Activated T-cell treated with anti-CD3 and anti-CD28 coated beads, Interleukin-2, amount 50 U/mL, for 72 hours (primary cell): Measurements from ENCODE around the gene BAIAP2. TPM values are rescaled to one million over a fixed set of nuclear protein-coding genes. Genes with fewer than 3 reads are reported as not detected.

ENCODE experiments used
- ATAC-seq, 2 donors: fragments of 150-1000 bp; cut with Tn5 transposase; replicated peaks in 1 of 2; 2 replicates each; pipeline ENCODE4 v1.10.0; 2021; ENCODE audit warnings: moderate library complexity in 2 of 2, mild to moderate bottlenecking in 1 of 2
- DNase-seq, 2 donors: peaks; one replicate each; pipeline ENCODE4 v3.0.0; 2021 to 2022; ENCODE audit warnings: mixed read lengths in 1 of 2
- H3K27ac Mint-ChIP-seq: one replicate; pipeline ENCODE4 v1.8.0; 2022; ENCODE audit warnings: mild to moderate bottlenecking, moderate library complexity, mixed read lengths
- H3K27me3 Mint-ChIP-seq: one replicate; pipeline ENCODE4 v1.8.0; 2022; ENCODE audit warnings: low read depth, mixed read lengths
- H3K36me3 Mint-ChIP-seq, 2 donors: one replicate each; pipeline ENCODE4 v1.8.0; 2022; ENCODE audit warnings: mixed read lengths in 2 of 2, mild to moderate bottlenecking in 1 of 2; ENCODE audit not compliant: insufficient read depth in 2 of 2
- H3K4me1 Mint-ChIP-seq: one replicate; pipeline ENCODE4 v1.8.0; 2022; ENCODE audit warnings: low read depth, mixed read lengths
- H3K4me3 Mint-ChIP-seq, 2 donors: one replicate each; pipeline ENCODE4 v1.8.0; 2022; ENCODE audit warnings: mild to moderate bottlenecking in 2 of 2, mixed read lengths in 2 of 2, moderate library complexity in 2 of 2
- H3K9me3 Mint-ChIP-seq, 2 donors: one replicate each; pipeline ENCODE4 v1.8.0; 2022; ENCODE audit warnings: mixed read lengths in 2 of 2
- total RNA-seq, 2 donors: library from RNA; stranded (reverse); gene quantifications; one replicate each; pipeline ENCODE4 v1.2.3, GENCODE V29; 2022

Gene BAIAP2
- total RNA-seq, 2 donors from 2014 or later, result 8.7 TPM

DNA sequence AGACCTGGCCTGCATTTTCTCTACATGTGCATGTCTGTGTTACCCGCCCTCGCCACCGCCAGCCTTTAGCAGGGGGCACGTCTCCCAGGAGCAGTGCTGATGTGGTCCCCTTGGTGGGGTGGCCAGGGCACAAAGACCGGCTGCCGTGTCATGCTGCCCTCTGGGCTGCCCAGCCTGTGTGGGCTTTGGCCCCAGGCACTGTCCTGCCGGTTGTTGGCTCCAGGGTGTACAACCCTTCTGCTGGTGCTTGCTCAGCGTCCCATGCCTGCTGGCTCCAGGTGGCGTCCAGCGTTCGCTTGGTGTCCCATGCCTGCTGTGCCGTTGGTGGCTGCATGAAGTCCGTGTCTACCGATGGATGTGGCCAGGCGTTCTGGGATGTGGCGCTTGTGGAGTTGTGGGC, 4.1 kb downstream of the BAIAP2 start:
- Mint-ChIP-seq H3K27me3 (peaks cover 17% of the 10 kb centered on the region), H3K36me3 (no peaks in the 10 kb centered on the region), H3K4me1 (peaks cover 12% of the 10 kb centered on the region), H3K9me3 (no peaks in the 10 kb centered on the region), H3K4me3 (no peak overlapping the region), H3K27ac (no peak overlapping the region)
- ATAC-seq, result no peak
- no peak for DNase-seq

DNA sequence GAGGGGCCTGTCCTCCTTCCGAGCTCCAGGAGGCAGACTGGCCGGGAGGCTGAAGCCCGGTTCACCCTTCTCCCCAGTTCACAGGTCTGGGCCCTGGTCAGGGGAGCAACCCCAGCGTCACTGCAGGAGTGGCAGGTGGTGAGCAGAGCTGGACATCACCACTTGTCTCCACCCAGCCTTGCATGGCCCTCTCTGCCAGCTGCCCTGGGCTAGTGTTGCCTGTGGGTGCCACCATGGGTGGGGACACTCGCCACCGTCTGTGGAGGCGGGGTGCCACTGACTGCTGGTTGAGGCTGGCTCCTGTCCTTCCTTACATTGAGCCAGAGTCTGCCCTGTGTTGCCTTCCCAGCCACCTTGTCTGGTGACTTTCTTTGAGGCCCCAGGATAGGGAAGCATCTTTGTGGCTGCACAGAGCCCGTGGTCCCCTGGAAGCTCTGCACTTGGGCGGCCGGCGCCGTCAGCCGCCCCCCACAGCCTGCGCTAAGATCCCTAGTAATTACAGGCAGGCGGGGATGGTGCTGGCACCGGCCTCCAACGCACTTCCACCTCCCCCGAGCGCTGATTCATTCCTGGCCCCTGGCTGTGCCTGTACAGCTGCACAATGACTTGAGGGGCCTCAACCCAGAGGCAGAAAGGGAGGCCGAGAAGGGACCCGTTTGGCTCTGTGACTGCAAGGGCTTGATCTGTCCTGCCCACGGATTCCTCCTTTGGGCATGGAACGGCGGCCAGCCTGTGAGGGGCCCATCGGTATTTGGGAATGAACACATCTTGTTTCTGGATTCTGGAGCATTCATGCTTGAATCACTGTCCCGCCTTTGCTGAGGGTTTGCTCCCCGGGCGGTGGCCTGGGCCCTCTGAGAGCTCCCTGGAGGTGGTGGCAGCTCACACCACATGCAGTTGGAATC, 5.2 kb downstream of the BAIAP2 start:
- ATAC-seq, result no peak
- H3K27ac Mint-ChIP-seq, result no peak overlapping the region
- peaks cover 10% of the 10 kb centered on the region for H3K4me1 Mint-ChIP-seq
- peaks cover 15% of the 10 kb centered on the region for H3K27me3 Mint-ChIP-seq
- no peak overlapping the region for H3K4me3 Mint-ChIP-seq
- DNase-seq, result no peak
- H3K36me3 Mint-ChIP-seq, result no peaks in the 10 kb centered on the region
- H3K9me3 Mint-ChIP-seq, result no peaks in the 10 kb centered on the region

DNA sequence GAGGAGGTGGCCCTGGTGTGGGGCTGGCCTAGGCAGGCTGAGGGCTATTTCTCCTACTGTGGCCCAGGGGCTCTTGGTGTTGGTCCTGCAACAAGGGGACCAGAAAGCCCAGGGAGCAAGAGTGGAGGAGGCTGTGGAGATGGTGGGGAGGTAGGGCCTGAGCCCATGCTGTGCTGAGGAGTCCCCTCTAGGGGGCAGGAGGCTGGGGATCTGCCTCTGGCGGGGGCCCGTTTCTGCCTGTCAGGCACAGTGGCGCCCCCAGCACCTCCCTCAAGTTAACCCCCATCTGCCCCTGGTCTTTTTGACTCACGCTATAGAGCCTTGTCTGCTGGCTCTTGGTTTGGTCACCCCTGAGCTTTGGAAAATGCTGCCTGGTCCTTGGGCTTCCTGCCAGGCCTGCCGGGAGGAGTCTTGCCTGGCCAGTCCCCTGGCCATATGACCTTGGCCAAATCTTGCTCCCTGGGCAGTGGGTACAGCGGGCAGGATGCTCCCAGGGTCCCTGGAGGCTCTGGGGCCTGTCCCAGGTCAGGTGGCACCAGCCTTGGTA, 5.9 kb downstream of the BAIAP2 start:
- no peak overlapping the region for H3K4me3 Mint-ChIP-seq
- H3K27ac Mint-ChIP-seq, result no peak overlapping the region
- no peaks in the 10 kb centered on the region for H3K9me3 Mint-ChIP-seq
- DNase-seq (peak; percentile 36 to 53), ATAC-seq (peak; percentile 59 to 60)
- H3K36me3 Mint-ChIP-seq, result no peaks in the 10 kb centered on the region
- peaks cover 13% of the 10 kb centered on the region for H3K27me3 Mint-ChIP-seq
- peaks cover 8% of the 10 kb centered on the region for H3K4me1 Mint-ChIP-seq

DNA sequence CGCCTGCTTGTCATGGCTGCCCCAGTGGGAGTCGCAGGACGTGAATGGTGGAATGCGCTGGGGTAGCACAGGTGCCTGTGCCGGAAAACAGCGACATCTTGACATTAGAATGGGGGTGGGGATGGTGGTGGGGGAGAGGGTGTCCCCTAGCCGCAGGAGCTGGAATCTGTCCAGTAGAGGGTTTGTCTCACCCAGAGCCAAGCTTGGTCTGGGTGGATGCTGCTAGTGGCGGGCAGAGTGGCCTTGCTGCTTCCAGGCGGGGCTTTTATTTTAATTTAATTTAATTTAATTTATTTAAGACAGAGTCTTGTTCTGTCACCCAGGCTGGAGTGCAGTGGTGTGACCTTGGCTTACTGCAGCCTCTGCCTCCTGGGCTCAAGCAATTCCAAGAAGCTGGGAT, 7.7 kb downstream of the BAIAP2 start:
- no peaks in the 10 kb centered on the region for H3K9me3 Mint-ChIP-seq
- ATAC-seq, result no peak
- H3K27ac Mint-ChIP-seq, result no peak overlapping the region
- no peaks in the 10 kb centered on the region for H3K36me3 Mint-ChIP-seq
- no peak for DNase-seq
- H3K4me1 Mint-ChIP-seq, result no peaks in the 10 kb centered on the region
- no peak overlapping the region for H3K4me3 Mint-ChIP-seq
- H3K27me3 Mint-ChIP-seq, result no peaks in the 10 kb centered on the region

DNA sequence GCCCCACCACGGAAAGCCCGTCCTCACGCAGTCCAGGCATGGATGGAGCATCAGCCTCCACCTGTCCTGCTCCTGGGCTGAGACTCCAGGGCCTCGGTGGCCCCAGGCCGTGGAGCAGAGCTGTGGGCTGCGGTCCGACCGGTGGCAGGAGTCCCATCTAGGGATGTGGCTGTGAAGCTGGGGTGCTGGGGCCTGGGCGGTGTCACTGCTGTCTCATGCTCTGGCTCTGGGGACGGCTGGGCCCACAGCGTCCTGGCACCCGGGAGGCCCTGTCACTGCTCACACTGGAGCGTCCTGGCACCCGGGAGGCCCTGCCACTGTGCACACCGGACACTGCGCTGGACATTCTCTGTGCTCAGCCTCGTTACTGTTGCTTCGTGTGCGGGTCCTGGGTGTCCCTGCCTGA, 8.4 kb downstream of the BAIAP2 start:
- Mint-ChIP-seq H3K27me3 (no peaks in the 10 kb centered on the region), H3K36me3 (no peaks in the 10 kb centered on the region), H3K27ac (no peak overlapping the region), H3K4me1 (no peaks in the 10 kb centered on the region), H3K9me3 (no peaks in the 10 kb centered on the region), H3K4me3 (no peak overlapping the region)
- DNase-seq (no peak), ATAC-seq (no peak)

DNA sequence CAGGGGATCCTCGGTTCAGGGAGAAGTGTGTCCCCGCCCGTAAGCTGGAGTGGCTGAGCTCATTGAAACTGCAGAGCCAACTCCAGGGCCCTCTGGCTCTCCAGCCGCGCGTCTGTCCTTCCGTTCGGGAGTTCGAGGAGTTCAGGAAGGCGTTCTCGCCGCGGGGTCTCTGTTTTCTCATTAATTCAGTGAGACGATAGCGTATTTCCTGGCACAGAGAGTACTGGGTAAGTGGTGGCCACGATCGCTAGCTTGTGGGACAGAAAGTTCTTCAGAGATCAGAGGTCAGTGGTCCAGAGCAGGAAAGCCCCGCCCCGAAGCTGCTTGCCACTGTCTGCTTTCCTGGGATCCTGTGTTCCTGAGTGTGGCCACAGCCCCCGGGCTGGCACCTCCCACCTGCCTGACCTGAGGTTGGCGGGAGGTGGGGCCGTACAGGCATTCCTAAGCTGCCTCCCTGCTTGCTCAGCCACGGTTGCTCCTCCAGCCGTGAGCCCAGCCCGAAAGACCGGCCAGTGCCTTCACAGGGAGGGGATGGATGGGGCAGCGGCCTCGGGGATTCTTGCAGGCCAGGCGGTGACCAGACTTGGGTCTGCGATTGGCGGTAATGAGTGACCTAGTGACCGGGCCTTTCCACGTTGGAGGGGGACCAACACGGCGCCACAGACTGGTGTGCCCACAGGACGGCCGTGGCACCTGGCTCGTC, 8.9 kb downstream of the BAIAP2 start:
- no peak overlapping the region for H3K27ac Mint-ChIP-seq
- no peaks in the 10 kb centered on the region for H3K36me3 Mint-ChIP-seq
- ATAC-seq, result no peak
- no peaks in the 10 kb centered on the region for H3K27me3 Mint-ChIP-seq
- no peak overlapping the region for H3K4me3 Mint-ChIP-seq
- no peak for DNase-seq
- H3K9me3 Mint-ChIP-seq, result no peaks in the 10 kb centered on the region
- H3K4me1 Mint-ChIP-seq, result peaks cover under 1% of the 10 kb centered on the region

DNA sequence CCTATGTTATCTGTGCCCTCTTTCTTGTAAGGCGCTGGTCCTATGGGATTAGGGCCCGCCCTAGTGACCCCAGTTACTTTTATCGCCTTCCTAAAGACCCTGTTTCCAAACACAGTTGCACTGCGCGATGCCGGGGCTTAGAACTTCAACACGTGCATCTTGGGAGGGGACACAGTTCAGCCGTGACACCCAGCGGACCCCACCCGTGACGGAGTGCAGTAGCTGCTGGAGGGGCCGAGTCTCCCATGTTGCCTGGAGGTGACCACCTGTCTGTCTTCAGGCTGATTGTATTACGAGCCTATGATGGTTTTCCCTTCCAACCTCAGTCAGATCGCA, 9.4 kb downstream of the BAIAP2 start:
- H3K36me3 Mint-ChIP-seq, result no peaks in the 10 kb centered on the region
- no peak overlapping the region for H3K4me3 Mint-ChIP-seq
- no peaks in the 10 kb centered on the region for H3K9me3 Mint-ChIP-seq
- DNase-seq (no peak), ATAC-seq (no peak)
- H3K27ac Mint-ChIP-seq, result no peak overlapping the region
- peaks cover 5% of the 10 kb centered on the region for H3K4me1 Mint-ChIP-seq
- H3K27me3 Mint-ChIP-seq, result no peaks in the 10 kb centered on the region

DNA sequence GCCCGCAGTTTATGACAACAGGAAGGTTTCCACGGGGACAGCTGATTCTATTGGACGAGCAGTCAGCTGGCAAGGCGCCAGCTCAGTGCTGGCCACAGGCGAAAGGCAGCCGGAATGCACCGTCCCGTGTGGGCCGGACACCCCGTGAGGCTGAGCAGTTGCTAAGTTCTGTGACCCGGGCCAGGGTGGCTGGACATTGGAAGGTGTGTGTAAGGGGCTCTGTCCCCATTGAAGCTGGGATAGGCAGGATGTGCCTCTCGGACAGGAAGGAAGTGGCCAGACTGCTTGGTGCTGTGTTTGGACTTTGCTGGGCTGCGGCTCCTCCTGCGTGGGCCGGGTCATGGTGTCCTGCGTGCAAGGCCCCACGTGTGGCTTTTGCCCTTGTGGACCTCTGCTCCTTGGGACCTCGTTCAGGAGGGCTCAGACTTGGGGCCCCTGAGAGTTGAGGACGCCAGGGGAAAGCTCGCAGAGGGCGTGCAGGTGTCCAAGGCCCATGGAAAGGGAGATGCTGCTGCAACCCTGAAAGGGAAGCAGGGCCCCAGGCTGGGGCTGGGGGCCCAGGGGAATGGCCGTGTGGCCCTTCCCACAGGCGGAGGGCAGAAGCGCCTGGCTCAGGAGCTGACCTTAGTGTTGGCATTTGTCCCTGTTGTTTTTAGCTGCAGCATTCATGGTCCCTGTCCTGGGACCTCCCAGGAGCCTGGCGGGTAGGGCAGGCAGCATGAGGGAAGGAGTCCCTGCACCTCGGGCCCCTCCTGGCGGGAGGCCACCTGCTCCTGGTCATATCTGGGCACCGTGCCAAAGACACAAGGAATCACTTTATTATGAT, 10.0 kb downstream of the BAIAP2 start:
- H3K27ac Mint-ChIP-seq, result no peak overlapping the region
- no peaks in the 10 kb centered on the region for H3K36me3 Mint-ChIP-seq
- no peaks in the 10 kb centered on the region for H3K27me3 Mint-ChIP-seq
- no peak for DNase-seq
- ATAC-seq, result no peak
- peaks cover 11% of the 10 kb centered on the region for H3K4me1 Mint-ChIP-seq
- no peak overlapping the region for H3K4me3 Mint-ChIP-seq
- H3K9me3 Mint-ChIP-seq, result no peaks in the 10 kb centered on the region

DNA sequence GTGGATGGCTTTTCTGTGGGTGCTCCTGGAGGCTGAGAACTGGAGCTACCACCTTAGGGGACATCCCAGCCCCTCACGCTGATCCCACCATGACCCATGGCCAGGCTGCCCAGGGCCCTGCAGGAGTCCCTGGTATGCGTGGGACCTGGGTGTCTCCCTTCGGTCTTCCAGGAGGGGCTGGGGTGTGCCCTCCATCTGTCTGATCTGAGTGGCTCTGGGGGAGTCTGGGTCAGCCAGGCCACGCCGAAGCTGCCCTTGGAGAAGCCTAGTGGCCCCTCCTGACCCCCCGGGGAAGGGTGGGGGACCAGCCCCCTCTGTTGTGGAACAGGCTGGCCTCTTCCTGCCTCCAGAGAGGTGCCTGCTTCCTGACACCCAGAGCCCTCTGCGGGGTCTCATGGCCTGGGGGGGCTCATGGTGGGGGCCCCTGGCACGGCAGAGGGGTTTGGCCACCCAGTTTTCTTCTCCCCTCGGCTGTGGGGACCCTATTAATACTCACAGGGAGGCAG, 10.7 kb downstream of the BAIAP2 start:
- no peak for DNase-seq
- Mint-ChIP-seq H3K4me3 (no peak overlapping the region), H3K9me3 (no peaks in the 10 kb centered on the region), H3K27me3 (no peaks in the 10 kb centered on the region), H3K4me1 (peaks cover 12% of the 10 kb centered on the region), H3K27ac (no peak overlapping the region), H3K36me3 (no peaks in the 10 kb centered on the region)
- ATAC-seq, result no peak

DNA sequence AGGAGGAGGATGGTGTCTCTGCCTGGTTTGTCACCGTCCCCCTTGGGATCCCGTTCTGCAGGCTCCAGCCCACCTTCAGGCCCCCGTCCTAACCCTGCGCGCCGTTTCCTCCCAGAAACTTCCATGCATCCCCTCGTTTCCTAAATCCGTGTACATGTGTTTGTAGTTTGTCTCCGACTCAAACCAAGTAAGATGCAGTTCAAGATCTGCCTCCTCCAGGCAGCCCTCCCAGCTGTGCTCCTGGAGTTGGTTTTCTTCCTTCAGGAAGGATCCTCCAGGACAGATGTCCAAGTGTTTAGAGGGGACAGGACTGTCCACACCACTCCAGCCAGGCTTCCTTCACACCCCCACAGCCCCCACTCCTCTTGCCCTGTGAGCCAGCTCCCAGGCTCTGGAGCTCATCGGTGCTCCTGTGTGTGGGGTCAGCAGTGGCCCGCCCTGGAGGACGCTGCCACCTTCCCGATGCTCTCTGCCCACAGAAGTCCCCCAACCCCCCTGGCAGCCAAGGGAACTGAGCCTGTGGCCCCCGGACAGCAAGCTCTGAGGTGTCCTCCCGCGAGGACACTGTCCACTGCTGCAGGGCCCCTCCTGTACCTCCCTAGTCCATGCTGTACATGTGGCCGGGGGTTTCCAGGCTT, 11.3 kb downstream of the BAIAP2 start:
- ATAC-seq (no peak), DNase-seq (no peak)
- Mint-ChIP-seq H3K9me3 (no peaks in the 10 kb centered on the region), H3K4me1 (peaks cover 12% of the 10 kb centered on the region), H3K4me3 (no peak overlapping the region), H3K36me3 (no peaks in the 10 kb centered on the region), H3K27me3 (no peaks in the 10 kb centered on the region), H3K27ac (no peak overlapping the region)

DNA sequence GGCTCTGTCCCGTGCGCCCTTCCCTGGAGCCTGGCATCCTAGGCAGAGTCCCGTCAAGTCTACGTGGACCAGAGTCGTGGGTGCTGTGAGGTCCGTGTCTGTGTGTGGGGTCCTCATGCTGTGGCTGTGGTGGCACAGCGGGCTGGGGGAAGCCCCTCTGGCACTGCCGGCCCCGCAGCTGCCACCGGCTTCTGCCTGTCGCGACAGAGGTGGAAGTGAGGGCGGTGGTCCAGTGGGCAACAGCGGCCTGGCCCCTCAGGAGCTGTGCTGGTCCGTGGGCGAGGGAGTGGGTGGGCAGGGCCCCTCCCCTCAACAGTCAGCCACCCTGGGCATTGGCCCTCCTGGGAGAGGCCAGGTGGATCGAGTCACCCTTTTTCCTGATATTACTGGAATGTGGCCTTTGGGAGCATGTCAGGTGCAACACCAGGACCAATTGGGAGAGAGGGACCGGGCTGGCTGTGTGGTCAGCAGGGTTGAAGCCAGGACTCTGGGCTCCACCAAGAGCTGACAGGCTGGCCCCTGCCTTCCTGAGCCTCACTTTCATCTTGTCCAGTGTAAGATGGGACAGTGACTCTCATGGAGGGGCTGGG, 11.9 kb downstream of the BAIAP2 start:
- ATAC-seq (no peak), DNase-seq (no peak)
- Mint-ChIP-seq H3K27me3 (no peaks in the 10 kb centered on the region), H3K9me3 (no peaks in the 10 kb centered on the region), H3K4me1 (peaks cover 12% of the 10 kb centered on the region), H3K27ac (no peak overlapping the region), H3K36me3 (no peaks in the 10 kb centered on the region), H3K4me3 (no peak overlapping the region)

DNA sequence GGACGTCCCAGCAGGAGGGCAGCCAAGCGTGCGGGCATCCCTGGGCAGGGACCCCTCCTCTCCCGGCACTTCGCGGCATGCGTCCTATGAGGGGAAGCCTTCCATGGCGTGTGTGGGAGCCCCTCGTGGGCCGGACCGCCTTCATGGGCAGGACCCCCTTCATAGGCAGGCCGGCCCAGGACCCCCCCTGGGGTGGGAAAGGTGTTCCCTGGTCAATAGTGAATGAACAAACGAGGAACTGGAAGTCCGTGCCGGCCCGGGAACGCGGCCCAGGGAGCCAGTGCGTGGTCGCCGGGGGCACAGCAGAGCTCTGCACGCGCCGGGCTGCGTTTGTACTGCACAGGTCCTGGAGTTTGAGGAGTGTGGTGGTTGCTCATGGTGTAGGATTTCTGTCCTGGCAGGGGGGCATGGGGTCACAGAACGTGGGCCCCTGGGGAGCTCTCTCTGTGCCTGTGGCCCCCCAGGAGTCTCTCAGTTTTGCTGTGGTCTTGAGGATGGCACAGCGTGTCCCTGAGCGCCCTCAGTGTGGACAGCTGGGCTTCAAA, 13.9 kb downstream of the BAIAP2 start:
- Mint-ChIP-seq H3K4me3 (peak overlapping the region; percentile 41 to 53), H3K4me1 (peaks cover 12% of the 10 kb centered on the region), H3K27ac (no peak overlapping the region), H3K9me3 (no peaks in the 10 kb centered on the region), H3K36me3 (no peaks in the 10 kb centered on the region), H3K27me3 (no peaks in the 10 kb centered on the region)
- no peak for DNase-seq
- peak in 1 of 2 donors; percentile 6 for ATAC-seq
